A549 (cell line): ENCODE data around the gene ULK4.

Experiments used
- BHLHE40 ChIP-seq: IDR thresholded peaks from 2 replicates; pipeline ENCODE4 v1.6.1; 2012; ENCODE audit warnings: low read depth, low read length, inconsistent platforms
- EP300 ChIP-seq, 2 experiments: fragments of >200 bp; sonication (Bioruptor Twin); formaldehyde crosslinking; IDR thresholded peaks; 2 replicates in 1 of 2; 3 replicates in 1 of 2; pipeline ENCODE4 v1.6.1; 2016 to 2017
- FOSL2 ChIP-seq, 2 experiments: fragments of 450-650 bp in 1 of 2; fragments of >200 bp in 1 of 2; sonication (Bioruptor Twin) in 1 of 2; formaldehyde crosslinking; IDR thresholded peaks; 2 replicates each; pipeline versions ENCODE4 v1.5.0 to v1.6.1; 2016 to 2020; ENCODE audit warnings: mild to moderate bottlenecking in 1 of 2, moderate library complexity in 1 of 2
- JUN ChIP-seq, 2 experiments: fragments of >200 bp; sonication (Bioruptor Twin); formaldehyde crosslinking; IDR thresholded peaks; 2 replicates in 1 of 2; 3 replicates in 1 of 2; pipeline ENCODE4 v1.6.1; 2016 to 2017
- MYC ChIP-seq: IDR thresholded peaks from 2 replicates; pipeline ENCODE4 v1.6.1; 2012; ENCODE audit warnings: mild to moderate bottlenecking, inconsistent platforms, low read length, improper control_type of control experiment, borderline replicate concordance
- NR3C1 ChIP-seq: fragments of >200 bp; sonication (Bioruptor Twin); formaldehyde crosslinking; IDR thresholded peaks from 3 replicates; pipeline ENCODE4 v1.6.1; 2017
- POLR2A ChIP-seq: IDR thresholded peaks from 2 replicates; pipeline ENCODE4 v1.6.1; 2012; ENCODE audit warnings: mild to moderate bottlenecking, low read length
- POLR2AphosphoS2 ChIP-seq: conservative IDR thresholded peaks from 2 replicates; pipeline ENCODE4 v1.6.1; 2012; ENCODE audit warnings: low read length, improper control_type of control experiment, inconsistent platforms
- RAD21 ChIP-seq, 2 experiments: fragments of >200 bp in 1 of 2; sonication (Bioruptor Twin) in 1 of 2; formaldehyde crosslinking in 1 of 2; IDR thresholded peaks in 1 of 2; conservative IDR thresholded peaks in 1 of 2; 2 replicates in 1 of 2; 3 replicates in 1 of 2; pipeline ENCODE4 v1.6.1; 2012 to 2018; ENCODE audit warnings: inconsistent platforms in 1 of 2
- RCOR1 ChIP-seq: fragments of 150-350 bp; IDR thresholded peaks from 2 replicates; pipeline ENCODE4 v1.6.1; 2014; ENCODE audit warnings: antibody characterized with exemption, low read length, low read depth
- TF ChIP-seq, protein P1 (sequence below): fragments of >200 bp; sonication (Bioruptor Twin); formaldehyde crosslinking; IDR thresholded peaks from 3 replicates; pipeline ENCODE4 v1.5.1; 2016
- TF ChIP-seq, protein P2 (sequence below): IDR thresholded peaks from 2 replicates; pipeline ENCODE4 v1.6.1; 2012

DNA sequence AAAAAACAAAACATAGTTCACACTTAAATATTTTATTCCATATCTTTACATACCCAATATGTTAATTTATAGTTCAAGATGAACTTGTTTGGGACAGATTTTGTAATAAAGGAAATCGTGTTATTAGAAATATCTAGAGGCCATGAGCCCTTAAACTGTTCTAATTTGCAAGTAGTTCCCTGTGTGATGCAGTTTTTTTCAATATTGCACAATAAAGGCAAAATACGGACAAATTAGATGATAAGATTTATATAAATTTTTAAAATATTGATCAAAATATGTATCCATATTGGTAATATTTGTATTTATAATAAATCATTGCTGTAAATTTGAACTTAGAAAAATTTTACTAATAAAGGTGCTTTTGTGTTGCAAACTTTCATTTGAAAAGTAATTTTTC, 738.8 kb downstream of the ULK4 start:
- TF ChIP-seq, protein P1, sequence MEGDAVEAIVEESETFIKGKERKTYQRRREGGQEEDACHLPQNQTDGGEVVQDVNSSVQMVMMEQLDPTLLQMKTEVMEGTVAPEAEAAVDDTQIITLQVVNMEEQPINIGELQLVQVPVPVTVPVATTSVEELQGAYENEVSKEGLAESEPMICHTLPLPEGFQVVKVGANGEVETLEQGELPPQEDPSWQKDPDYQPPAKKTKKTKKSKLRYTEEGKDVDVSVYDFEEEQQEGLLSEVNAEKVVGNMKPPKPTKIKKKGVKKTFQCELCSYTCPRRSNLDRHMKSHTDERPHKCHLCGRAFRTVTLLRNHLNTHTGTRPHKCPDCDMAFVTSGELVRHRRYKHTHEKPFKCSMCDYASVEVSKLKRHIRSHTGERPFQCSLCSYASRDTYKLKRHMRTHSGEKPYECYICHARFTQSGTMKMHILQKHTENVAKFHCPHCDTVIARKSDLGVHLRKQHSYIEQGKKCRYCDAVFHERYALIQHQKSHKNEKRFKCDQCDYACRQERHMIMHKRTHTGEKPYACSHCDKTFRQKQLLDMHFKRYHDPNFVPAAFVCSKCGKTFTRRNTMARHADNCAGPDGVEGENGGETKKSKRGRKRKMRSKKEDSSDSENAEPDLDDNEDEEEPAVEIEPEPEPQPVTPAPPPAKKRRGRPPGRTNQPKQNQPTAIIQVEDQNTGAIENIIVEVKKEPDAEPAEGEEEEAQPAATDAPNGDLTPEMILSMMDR: no peak
- TF ChIP-seq RCOR1 (no peak), RAD21 (conservative IDR thresholded peaks at IDR 0.05 in 1 of 2, IDR thresholded peaks at IDR 0.05 in 1 of 2) (no peak), JUN (IDR thresholded peaks at IDR 0.05) (no peak), NR3C1 (no peak), POLR2A (no peak), FOSL2 (IDR thresholded peaks at IDR 0.05) (no peak), FOSL2 (CRISPR knock-in tag; IDR thresholded peaks at IDR 0.05) (no peak), MYC (no peak), POLR2AphosphoS2 (no peak), EP300 (IDR thresholded peaks at IDR 0.05) (no peak), BHLHE40 (no peak)
- TF ChIP-seq, protein P2, sequence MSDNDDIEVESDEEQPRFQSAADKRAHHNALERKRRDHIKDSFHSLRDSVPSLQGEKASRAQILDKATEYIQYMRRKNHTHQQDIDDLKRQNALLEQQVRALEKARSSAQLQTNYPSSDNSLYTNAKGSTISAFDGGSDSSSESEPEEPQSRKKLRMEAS: no peak
